ENCODE results near the gene ROGDI. TPM values are rescaled to one million over a fixed set of nuclear protein-coding genes. Genes with fewer than 3 reads are reported as not detected.

The ROGDI gene
- total and polyA plus RNA-seq, 9 of the 15 experiments (the other 6 are each of a cell fraction or from before 2014, with no cell fraction given), result 0.97 to 37.3 (median 16.5) TPM

GRCh38 chr16:4767872-4768548, 34.4 kb downstream of the ROGDI start (continued):
- TF ChIP-seq HDAC2 (IDR thresholded peaks at IDR 0.05), result peak; percentile 11; the same call in 1 of the 2 replicates
- TF ChIP-seq EGR1 (conservative IDR thresholded peaks at IDR 0.05), result peak; percentile 69; the same call in 1 of the 2 replicates
- TF ChIP-seq PYGO2 (tag; IDR thresholded peaks at IDR 0.05), result no peak
- TF ChIP-seq MCM2 (IDR thresholded peaks at IDR 0.05; ENCODE audit: low read depth), result no peak
- TF ChIP-seq DNMT1 (IDR thresholded peaks at IDR 0.05), result 0 out of 2 replicates have a peak, but pooled peaks have one; percentile 62
- TF ChIP-seq E2F8 (IDR thresholded peaks at IDR 0.05; ENCODE audit: low read depth, partially characterized antibody), result no peak
- peak; percentile 61; the same call in 1 of the 2 replicates for TF ChIP-seq TAF7 (tag; IDR thresholded peaks at IDR 0.05)
- 0 out of 2 replicates have a peak, but pooled peaks have one; percentile 48 for TF ChIP-seq TARDBP (IDR thresholded peaks at IDR 0.05)
- TF ChIP-seq ETV1 (tag; conservative IDR thresholded peaks at IDR 0.05; ENCODE audit: low read depth), result peak; percentile 23; the same call in 1 of the 2 replicates
- peak; percentile 31; the same call in 1 of the 2 replicates for TF ChIP-seq MTA3 (IDR thresholded peaks at IDR 0.05; ENCODE audit: borderline replicate concordance)
- TF ChIP-seq MIER1 (IDR thresholded peaks at IDR 0.05; ENCODE audit: low read depth), result no peak

All from K562 (cell line).